HG03175 (cell line): ENCODE results near the gene GALNT5.
"Not testable (repeated sequence)": the region's sequence is repeated elsewhere in the genome, so short reads cannot be mapped to it uniquely, and the experiment has no call there.

Experiments used
- ATAC-seq: cut with Tn5 transposase; IDR thresholded peaks from one replicate; pipeline ENCODE4 v1.9.1; 2021; ENCODE audit warnings: mild to moderate bottlenecking, moderate library complexity; ENCODE audit not compliant: unreplicated experiment

Gene GALNT5

DNA sequence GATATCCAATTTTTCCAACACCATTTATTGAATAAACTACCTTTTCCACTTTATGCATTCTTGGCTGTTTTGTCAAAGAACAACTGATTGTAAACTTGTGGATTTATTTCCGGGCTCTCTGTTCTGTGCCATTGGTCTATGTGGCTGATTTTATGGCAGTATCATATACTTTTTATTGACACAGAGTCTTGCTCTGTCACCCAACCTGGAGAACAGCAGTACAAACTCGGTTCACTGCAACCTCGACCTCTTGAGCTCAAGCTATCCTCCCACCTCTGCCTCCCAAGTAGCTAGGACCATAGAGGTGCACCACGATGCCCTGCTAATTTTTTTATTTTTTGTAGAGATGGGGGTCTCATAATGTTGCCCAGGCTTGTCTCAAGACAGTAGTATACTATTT lies 6.7 kb upstream of the GALNT5 start:
- ATAC-seq, result no peak

- no peak for ATAC-seq
These were observed 5.6 kb upstream of the GALNT5 start for GRCh38 chr2:157251932-157252331.

- ATAC-seq, result no peak
These were observed 5.0 kb upstream of the GALNT5 start for GRCh38 chr2:157252529-157252928.

- ATAC-seq, result no peak
These were observed 3.5 kb upstream of the GALNT5 start for GRCh38 chr2:157254041-157254440.

- no peak for ATAC-seq
These were observed 1.8 kb upstream of the GALNT5 start for GRCh38 chr2:157255746-157256145.

DNA sequence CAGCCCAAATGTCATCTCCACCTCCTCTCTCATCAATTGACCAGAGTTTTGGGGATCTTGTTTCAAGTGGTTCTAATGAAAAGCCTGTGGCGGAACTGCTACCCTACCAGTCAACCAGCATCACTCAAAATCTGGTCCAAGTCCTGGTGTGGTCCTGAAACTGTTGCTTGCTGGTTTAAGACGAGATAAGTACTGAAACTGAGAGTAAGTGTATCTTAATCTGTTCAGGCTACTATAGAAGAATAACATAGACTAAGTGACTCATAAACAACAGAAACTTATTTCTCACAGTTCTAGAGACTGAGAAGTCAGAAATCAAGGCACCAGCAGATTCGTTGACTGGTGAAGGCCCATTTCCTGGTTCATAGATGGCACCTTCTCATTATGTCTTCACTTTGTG lies 879 bp upstream of the GALNT5 start:
- ATAC-seq, result peak; percentile 99

- ATAC-seq, result no peak
These were observed 1.2 kb downstream of the GALNT5 start for GRCh38 chr2:157258520-157259326.

GRCh38 chr2:157259386-157259785 lies 1.9 kb downstream of the GALNT5 start:
- ATAC-seq, result no peak

GRCh38 chr2:157259960-157260359 lies 2.5 kb downstream of the GALNT5 start:
- no peak for ATAC-seq

DNA sequence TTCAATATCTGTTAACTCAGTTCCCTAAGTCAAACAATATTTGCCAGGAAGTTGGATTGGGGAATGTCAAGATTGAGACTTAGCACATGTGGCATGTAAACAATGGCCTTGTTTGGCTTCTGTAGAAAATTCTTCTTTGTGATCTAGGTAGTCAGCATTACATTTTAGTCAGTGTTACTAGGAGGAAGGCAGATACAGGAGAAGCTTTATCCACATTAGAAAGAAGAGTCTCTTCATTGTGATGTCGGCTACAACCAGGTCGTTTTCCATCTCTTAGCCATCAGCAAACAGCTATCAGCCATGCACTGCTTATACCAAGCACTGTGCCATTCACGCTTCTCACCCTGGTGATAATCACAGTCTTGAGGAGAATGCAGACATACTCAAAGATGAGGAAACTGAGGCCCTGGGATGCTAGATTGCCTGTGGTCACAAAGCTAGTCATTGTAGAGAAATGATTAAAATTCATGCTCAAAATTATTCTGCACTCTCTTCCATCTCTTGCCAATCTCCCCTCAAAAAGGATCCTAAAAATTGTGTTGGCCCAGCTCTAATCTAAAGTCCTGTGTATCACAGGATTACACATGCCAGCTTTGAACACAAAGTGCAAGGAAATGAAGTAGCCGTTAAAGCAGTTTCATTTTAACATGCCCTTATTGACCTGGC lies 3.2 kb downstream of the GALNT5 start:
- ATAC-seq, result no peak

GRCh38 chr2:157261199-157261782 lies 3.8 kb downstream of the GALNT5 start:
- no peak for ATAC-seq

DNA sequence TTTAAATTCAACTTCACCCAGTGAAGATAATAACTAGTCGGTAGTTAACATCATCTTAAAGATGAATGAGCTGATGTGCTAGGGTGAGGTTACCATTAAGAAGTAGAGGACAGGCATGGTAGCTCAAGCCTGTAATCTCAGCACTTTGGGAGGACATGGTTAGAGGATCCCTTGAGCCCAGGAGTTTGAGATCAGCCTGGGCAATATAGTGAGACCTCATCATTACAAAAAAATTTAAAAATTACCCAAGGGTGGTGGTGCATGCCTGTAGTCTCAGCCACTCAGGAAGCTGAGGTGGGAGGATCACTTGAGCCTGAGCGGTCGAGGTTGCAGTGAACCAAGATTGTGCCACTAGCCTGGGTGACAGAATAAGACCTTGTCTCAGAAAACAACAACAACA lies 4.7 kb downstream of the GALNT5 start:
- ATAC-seq, result no peak

GRCh38 chr2:157264099-157264498 lies 6.6 kb downstream of the GALNT5 start:
- ATAC-seq, result no peak

- no peak for ATAC-seq
These were observed 8.3 kb downstream of the GALNT5 start for GRCh38 chr2:157265825-157266224.

DNA sequence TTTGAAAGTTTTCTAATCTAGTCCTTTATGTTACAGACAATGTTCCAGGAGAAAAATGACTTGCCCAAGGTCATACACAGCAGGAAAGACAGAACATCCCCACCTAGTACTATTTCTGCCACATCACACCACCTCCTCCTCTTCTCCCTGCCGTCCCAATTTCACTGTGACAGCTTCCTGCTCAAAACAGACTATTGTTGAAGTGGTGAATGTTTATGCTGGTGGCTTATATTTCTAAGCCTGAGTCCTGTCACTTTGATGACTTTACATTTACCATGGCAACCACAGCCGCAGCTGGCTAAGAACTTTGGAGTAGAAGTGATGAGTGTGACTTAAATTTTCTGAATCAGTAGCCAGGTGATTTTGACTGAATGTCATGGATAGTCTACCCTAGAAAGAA lies 10.0 kb downstream of the GALNT5 start:
- no peak for ATAC-seq

DNA sequence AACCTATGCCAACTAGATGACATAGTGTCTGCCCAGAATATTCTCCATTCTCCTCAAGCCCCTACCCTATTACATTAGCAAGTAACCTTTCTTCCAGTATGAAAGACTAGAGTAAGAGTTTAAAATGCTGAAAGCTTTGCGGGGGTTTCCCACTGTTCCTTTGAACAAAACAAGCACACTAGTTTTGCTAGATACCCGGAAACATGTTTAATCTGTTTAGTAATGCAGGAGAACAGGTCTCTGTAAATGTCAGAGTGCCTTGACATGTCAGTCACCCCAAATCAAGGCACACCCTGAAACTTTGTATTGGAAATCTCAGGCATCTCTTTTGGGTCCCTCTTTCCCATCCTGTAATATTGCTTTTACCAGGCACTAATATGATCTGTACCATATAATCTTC lies 11.6 kb downstream of the GALNT5 start:
- no peak for ATAC-seq

DNA sequence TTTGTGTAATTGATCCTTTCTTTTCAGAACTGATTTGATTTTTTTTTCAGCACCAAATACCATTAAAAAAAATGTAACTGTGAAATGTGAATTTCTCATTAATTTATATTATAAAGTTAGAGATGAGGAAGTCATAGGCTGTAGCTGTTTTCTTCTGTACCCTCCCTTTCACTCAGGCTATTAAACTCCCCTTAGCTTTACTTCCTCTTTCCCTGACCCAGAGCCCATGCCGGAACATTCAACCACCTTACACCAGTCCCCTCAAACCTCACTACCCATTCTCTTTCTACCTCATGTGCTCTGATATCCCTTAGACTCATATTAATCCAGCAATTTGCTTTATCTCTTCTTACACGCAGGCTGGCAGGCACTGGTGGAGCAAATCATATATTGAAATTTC lies 12.4 kb downstream of the GALNT5 start:
- ATAC-seq, result peak; percentile 56

DNA sequence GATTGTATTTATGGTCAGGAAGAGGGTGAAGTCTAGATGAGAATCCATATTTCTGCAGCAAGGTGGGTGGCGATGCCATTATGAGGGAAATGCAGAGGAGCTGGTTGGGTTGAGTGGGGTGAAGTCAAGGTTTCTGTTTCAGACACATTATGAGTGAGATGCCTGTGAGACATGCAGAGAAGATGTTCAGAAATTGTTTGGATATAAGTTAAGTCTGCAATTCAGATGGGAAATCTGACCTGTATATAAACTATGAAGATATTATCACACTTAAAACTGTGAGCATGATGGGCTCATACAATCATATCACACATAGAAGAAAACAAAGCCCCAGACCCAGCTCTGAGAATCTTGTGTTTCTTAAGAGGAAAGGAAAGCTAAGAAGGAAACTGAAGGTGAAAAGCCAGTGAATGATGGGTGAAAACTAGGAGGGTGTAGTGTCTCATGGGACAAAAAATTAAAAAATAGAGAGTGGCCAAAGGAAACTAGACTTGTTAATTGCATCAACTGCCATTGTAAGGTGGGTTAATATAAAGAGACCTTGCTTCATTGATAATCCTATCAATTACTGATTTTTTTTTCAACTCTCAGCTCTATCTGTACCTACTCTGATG lies 14.2 kb downstream of the GALNT5 start:
- ATAC-seq, result no peak

DNA sequence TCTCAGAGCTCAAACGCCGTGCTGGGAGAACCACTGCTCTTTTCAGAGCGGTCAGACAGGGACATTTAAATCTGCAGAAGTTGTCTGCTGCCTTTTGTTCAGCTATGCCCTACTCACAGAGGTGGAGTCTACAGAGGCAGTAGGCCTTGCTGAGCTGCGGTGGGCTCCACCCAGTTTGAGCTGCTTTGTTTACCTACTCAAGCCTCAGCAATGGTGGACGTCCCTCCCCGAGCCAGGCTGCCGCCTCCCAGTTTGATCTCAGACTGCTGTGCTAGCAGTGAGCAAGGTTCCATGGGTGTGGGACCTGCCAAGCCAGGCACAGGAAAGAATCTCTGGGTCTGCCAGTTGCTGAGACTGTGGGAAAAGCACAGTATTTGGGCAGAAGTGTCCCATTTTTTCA lies 21.8 kb downstream of the GALNT5 start:
- ATAC-seq, result not testable (repeated sequence)

GRCh38 chr2:157281316-157281715 lies 23.8 kb downstream of the GALNT5 start:
- ATAC-seq, result no peak

- ATAC-seq, result no peak
These were observed 26.0 kb downstream of the GALNT5 start for GRCh38 chr2:157283468-157283867.

DNA sequence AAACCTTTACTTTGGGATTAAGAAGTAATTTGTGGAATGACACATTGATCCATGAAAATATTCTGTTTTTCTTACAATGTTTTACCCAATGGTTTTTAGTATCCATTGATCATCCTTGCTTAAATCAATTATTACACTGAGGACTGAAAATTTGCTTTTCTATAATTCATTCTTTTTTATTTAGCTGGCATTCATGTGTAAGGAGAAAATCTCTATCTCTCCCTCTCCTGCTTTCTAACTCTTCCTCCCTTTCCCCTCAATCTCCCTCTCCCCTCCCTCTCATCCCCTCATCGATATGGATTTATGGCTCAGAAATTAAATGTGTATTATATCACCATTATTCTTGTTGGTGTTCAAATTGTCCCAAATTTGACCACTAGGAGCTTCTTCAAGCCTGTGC lies 29.7 kb downstream of the GALNT5 start:
- ATAC-seq, result no peak
